Activated CD4-positive, alpha-beta T cell treated with anti-CD3 and anti-CD28 coated beads for 4 hours (primary cell): ENCODE data around the gene RHOF.
"Not testable (repeated sequence)": the region's sequence is repeated elsewhere in the genome, so short reads cannot be mapped to it uniquely, and the experiment has no call there.

Experiments
- DNase-seq, 2 donors: peaks; one replicate each; pipeline ENCODE4 v3.0.0-alpha.2; 2020

Gene RHOF

DNA sequence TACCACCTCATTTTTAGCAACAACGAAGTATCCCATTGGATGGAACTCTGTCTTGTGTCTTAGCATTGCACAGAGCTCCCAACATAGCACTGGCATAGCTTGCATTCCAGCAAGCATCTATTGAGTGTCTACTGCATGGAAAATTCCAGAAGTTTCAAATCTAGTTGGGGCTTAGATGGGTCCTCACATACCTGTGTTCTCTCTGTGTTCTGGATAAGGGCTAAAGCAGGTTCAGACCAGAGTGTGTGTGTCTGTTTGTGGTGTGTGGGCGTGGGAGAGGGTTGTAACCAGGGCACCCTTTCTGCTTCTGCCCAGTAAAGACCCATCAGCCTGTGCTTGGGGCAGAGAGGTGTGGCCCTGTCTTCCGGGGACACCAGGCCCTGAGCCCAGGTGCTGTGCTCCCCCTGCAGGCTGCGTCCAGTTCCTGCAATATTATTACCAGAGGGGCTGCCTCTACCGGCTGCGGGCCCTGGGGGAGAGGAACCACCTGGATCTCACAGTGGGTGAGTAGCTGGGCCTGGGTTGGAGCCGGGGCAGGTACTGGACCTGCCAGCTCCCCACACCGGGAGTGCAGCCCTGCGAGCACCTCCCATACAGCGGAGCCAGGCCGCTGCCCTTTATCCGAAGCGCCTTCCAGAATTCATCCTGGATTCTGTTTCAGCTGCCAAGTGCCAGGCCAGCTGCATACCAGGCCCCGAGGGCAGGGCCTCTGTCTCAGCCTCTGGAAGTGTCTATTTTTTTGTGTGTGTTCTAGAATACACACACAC lies 20.3 kb downstream of the RHOF start:
- DNase-seq = peak; percentile 74 to 78

DNA sequence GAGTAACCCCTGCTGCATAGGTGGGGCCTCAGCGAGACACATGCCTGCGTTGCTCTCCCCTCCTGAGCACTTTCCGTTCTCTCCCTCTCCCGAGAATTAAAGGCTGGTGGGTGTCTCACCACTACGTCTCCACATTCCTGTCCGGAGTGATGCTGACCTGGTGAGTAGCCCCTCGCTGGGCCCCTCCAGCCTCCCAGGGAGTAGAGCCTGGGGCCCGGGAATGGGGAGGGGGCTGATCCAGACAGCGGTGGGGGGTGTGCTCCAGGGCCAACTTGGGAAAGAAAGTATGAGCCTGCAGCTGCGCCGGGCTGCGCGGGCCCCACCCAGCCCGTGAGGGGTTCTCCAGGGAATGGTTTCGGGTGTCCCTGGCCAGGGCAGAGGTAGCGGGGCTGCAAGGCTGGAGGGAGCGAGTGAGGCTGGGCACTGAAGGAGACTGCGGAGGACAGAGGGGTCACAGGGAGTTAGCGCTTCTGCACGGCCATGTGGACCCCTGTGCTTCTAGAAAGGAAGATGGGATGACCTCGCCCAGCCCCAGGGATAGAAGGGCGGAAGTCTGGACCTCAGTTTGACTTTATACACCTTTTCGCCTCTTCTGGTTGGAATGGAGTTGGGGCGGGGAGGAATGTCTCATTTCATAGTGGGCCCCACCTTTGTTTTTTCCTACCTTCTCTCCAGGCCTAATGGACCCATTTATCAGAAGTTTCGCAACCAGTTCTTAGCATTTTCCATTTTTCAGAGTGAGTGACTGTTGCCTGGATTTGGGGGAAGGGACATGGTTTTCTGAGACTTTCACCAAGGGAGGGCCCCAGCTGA lies 22.5 kb downstream of the RHOF start:
- no peak for DNase-seq

GRCh38 chr12:121770388-121770787 lies 23.1 kb downstream of the RHOF start:
- DNase-seq = no peak

DNA sequence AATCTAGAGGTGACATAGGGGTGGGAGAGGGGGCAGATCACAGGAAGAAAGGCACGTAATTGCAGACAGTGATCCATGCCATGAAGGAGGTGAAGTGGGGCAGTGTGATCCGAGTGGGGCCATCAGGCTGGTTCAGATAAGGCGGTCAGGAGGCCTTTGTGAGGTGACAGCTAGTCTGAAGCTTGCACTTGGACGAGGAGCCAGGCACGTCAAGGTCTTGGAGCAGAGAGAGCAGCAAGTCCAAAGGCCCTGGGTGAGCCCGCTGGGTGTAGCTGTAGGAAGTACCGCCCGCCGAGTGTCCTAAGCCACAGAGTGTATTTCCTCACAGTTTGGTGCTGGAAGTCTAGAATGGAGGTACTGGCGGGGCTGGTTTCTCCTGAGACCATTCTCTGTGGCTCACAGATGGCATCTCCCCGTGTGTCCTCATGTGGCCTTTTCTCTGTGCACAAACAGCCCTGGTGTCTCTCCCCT lies 23.6 kb downstream of the RHOF start:
- DNase-seq = no peak

- DNase-seq = no peak
Measured at GRCh38 chr12:121769297-121769830, 24.1 kb downstream of the RHOF start.

DNA sequence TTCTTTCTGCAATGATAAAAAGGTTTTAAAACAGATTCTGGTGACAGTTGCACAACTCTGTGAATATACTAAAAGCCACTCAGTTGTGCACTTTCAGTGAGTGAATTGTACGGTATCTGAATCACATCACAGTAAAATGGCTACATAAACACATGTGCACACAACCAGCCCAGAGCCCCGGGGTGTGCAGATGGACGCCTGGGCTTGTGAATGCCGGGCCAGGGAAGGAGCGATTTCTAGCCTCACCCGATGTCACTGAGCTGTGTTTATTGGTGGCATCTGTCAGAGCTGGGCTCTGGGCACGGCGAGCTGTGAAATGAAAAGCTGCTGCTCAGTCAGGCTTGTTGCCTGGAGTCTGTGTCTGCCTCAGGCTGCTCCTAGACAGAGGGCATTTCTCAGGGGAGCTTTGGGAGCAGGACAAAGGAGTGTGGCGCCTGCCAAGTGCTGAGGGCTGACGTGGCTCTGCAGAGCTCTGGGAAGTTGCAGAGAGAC lies 25.9 kb downstream of the RHOF start:
- no peak for DNase-seq

DNA sequence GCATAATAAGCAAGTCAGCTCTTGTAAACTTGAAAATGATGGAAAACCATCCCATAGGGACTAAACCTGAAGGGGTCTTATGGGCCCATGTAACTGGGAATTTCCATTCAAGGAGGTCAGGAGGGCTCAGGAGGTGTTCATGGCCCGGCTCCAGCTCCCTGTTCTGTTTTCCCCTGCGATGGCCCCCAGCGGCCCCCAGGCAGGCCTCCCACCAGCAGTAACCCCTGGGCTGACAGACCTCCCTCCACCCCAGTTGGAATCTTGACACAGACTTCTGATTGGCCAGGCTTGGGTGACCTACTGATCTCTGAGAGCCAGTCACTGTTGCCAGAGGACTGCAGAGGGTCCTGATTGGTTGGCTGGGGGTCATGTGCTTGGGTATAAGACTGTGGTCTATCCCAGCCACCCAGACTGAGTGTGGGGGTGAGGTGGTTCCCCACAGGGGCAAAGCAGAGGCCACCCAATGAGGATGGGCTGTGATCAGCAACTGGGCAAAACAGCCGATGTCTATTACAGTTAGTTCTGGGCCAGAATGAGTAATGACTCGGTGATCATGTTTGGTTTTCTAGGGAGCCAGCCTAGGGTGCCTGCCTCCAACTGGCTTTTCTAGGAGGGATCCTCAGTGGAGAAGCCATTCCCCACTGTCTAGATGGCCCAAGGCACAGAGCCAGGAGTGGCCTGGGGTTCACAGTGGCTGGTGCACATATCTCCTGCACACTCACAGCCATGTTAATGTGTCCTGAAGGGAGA lies 27.0 kb downstream of the RHOF start:
- DNase-seq = no peak

DNA sequence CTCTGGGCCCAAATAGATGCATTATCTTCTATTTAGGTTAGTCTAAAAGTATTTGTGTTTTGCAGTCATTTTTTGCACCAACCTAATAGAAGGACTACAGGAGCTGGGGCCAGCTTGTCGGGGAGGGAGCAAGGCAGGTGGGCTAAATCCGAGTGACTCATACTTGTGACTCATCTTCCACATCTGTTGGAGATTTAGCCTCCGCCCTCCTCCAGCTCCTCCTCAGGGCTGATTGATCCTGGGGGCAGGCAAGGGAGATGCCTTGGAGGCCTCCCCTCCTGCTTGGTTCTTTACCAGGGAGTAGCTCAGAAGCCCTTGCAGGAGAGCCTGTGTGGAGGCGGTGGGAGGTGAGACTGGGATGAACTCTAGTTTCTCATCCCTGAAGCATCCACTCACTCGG lies 27.9 kb downstream of the RHOF start:
- DNase-seq = no peak

GRCh38 chr12:121764808-121765207 lies 28.7 kb downstream of the RHOF start:
- no peak for DNase-seq

DNA sequence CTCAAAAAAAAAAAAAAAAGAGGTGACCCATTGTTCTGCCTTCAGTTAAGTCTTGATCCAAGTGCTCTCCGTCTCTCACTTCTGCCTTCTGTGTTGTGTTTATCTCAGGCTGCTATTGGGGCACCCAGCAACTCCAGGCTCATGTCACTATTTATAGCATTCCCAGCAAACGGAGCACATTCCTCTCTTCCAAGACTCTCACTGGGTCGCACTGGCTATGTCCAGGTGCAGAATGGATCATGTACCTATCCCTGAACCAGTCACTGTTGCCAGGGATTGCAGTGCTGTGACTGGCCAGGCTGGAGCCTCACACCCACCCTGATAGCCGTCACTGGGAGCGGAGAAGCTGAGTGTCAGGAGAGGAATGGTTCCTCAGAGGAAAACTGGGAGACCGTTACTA lies 31.2 kb downstream of the RHOF start:
- DNase-seq = no peak

- DNase-seq = not testable (repeated sequence)
Measured at GRCh38 chr12:121758536-121758935, 35.0 kb downstream of the RHOF start.

DNA sequence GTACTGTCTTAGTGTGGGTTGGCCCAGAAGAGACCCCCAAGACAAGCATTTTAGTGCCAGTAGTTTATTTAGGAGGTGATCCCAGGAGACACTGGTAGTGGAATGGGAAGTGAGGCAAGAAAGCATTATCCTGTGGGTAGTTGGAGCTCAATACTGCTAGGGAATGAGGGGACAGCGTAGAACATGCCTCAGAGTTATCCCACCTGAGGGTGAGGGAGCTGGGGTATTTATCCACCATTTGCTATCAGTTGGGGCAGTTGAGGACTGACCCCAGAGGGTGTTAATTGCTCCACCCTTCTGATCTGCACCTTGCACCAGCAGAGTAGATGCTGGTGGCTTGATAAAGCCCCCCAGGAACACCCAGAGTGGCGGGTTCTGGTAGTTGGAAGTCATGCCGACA lies 37.9 kb downstream of the RHOF start:
- DNase-seq = no peak

DNA sequence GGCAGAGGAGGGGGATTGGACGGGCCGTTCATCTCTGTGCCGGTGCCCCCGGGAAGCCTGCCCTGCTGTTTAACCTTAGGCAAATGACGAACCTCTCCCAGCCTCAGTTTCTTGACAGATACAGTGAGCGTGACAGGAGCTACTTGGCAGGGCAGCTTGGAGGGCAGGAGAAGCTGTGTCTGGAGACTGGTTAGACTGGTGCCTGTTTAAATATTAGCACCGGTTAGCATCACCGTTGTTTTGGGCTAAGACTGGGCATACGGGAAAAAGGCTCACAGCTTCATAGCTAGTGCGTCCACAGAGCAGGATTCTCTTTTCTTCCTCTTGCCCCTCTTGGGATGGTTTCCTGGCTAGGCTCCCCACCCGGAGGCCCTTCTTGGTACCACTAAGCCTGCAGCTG lies 38.7 kb downstream of the RHOF start:
- no peak for DNase-seq

DNA sequence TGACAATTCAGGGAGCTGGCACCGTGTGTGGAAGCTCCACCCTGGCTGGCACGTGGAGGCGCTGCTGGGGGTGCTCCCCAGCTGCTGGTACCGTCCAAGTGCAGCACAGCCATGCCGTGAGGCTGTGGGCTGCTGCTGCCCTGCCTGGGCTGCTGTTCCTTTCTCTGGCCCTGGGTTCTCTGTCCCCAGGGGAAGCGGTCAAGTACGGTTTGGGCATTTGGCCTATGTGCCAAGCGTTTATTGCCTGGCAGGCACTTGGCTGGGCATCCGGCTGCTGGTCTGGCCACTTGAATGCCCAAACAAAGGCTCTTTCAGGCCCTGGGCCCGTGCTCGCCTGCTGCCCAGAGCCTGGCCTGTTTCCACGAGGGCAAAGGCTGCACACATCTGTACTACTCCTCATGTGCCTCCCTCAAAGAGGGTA lies 39.6 kb downstream of the RHOF start:
- DNase-seq = no peak

DNA sequence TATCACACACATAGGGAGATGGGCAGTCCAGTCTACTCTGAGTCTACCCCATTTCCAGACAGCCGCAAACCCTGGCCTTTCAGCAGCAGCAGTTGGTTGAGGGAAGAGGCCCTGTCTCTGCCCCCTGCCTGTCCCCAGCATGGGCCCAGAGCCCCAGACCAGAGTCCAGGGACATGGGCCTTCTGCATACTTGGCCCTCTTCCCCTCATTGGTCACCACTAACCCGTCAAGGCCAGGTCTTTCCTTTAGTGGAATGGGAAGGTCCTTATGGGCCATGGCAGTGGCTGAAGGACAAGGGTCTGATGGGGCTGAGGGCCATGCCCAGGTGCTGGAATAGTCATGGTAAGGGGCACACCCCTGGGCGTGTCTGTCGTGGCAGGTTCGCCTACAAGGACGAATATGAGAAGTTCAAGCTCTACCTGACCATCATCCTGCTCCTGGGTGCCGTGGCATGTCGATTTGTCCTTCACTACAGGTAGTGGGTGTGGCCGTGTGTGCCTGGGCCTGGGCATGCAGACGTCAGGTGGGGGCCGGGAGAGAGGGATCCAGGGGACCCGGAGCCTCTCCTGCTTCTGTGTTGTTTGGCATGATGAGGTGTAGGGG lies 41.6 kb downstream of the RHOF start:
- no peak for DNase-seq

- DNase-seq = no peak
Measured at GRCh38 chr12:121751034-121751433, 42.5 kb downstream of the RHOF start.

DNA sequence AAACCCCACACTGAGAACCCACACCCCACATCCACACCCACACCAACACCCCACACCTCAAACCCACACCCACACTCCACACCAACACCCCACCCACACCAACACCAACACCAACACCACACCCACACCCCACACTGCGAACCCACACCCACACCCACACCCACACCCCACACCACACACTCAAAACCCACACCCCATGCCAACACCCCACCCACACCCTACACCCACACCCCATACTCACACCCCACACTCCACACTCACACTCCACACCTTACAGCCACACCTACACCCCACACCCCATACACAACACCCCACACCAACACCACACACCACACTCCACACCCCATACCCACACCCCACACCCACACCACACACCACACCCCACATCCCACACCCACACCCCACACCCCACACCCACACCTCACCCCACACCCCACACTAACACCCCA lies 43.0 kb downstream of the RHOF start:
- peak in 1 of 2 donors; percentile 21 for DNase-seq

DNA sequence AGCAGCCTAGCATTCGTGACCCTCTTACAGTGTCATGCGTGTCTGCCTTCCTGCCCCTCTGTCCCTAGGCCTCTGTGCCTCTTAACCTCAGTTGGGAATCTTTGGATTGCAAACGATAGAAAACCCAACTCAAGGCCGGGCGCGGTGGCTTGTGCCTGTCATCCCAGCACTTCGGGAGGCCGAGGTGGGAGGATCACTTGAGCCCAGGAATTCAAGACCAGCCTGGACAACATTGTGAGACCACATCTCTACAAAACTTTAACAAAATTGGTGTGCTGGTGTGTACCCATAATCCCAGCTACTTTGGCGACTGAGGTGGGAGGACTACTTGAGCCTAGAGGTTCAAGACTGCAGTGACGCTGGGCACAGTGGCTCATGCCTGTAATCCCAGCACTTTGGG lies 44.2 kb downstream of the RHOF start:
- DNase-seq = no peak

DNA sequence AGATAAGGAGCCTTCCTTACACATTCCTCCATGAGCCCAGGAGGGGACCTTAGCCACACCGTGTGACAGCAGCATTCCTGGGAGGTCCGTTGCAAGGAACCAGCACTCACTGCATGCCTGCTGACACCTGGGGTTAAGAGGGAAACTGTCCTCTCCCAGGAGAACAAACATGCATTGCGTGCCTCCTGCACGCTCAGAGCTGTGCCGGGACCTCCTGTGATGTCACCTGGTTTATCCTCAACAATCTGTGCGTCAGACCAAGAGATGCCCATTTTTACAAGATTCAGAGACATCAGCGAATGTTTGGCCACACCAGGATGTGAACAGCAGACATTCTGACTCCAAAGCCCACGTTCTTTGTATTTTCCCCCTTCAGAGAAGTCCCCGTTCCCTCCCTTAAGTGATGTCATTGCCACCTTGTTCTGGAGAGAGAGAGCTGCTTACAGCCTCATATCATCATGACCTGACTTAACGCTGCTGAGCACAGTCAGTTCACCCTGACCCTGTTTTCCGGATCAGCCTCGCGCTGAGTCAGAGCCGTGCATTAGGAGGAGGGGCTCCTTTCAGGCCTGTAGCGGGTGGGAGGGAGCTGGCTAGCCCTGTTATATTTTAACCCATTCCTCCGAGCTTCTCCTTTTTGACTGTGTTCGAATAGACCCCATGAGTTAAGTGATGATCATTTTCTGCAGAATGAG lies 44.8 kb downstream of the RHOF start:
- peak; percentile 20 to 29 for DNase-seq

DNA sequence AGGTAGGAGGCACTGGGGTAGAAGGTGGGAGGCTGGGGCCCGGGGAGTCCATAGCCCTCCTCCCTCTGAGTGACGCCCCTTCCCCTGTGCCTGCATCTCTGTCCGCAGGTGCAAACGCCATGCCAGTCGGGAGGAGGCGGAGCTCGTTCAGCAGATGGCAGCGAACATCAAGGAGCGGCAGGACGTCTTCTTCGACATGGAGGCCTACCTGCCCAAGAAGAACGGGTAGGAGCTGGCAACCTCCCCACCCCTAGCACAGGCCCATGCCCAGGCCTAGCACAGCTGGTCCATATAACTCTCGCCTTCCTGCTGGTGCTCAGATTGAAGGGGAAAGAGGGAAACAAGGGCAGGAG lies 45.3 kb downstream of the RHOF start:
- no peak for DNase-seq

DNA sequence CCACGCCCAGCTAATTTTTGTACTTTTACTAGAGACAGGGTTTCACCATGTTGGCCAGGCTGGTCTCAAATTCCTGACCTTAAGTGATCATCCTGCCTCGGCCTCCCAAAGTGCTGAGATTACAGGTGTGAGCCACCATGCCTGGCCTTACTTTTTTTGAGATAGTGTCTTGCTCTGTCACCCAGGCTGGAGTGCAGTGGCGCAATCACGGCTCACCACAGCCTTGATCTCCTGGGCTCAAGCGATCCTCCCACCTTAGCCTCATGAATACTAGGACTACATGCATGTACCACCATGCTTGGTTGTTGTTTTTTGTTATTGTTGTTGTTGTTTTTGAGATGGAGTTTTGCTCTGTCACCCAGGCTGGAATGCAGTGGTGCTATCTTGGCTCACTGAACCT lies 47.9 kb downstream of the RHOF start:
- DNase-seq = not testable (repeated sequence)

GRCh38 chr12:121741743-121742142 lies 51.7 kb downstream of the RHOF start:
- no peak for DNase-seq
